Effector memory CD4-positive, alpha-beta T cell (primary cell): ENCODE data around the gene MCRS1.

ENCODE experiments used
- DNase-seq, 3 donors: peaks; one replicate each; pipeline ENCODE4 v3.0.0-alpha.2; 2020
- H3K27ac ChIP-seq: 2 replicates; pipeline ENCODE4 v1.7.0; 2013; ENCODE audit warnings: mild to moderate bottlenecking, low read length, moderate library complexity; ENCODE audit not compliant: insufficient read depth, poor library complexity, severe bottlenecking
- H3K27me3 ChIP-seq: replicated peaks from 2 replicates; pipeline ENCODE4 v1.7.0; 2013; ENCODE audit warnings: mild to moderate bottlenecking, low read length; ENCODE audit not compliant: insufficient read depth, control insufficient read depth, poor library complexity, severe bottlenecking
- H3K36me3 ChIP-seq: 2 replicates; pipeline ENCODE4 v1.7.0; 2013; ENCODE audit warnings: mild to moderate bottlenecking, low read length, moderate library complexity; ENCODE audit not compliant: control insufficient read depth, insufficient read depth
- H3K4me1 ChIP-seq: 2 replicates; pipeline ENCODE4 v1.7.0; 2013; ENCODE audit warnings: low read length, mild to moderate bottlenecking; ENCODE audit not compliant: control insufficient read depth, insufficient read depth, poor library complexity, severe bottlenecking
- H3K4me3 ChIP-seq: 2 replicates; pipeline ENCODE4 v1.7.0; 2013; ENCODE audit warnings: low read length, low read depth, mild to moderate bottlenecking; ENCODE audit not compliant: insufficient read depth, poor library complexity, severe bottlenecking
- H3K9me3 ChIP-seq: 2 replicates; pipeline ENCODE4 v1.7.0; 2013; ENCODE audit warnings: mild to moderate bottlenecking, low read length, moderate library complexity; ENCODE audit not compliant: control insufficient read depth

MCRS1 gene

GRCh38 chr12:49564686-49565405 is 3.1 kb downstream of the MCRS1 start:
- Histone ChIP-seq H3K36me3 (peaks cover 46% of the 10 kb centered on the region), H3K27ac (no peak overlapping the region), H3K9me3 (no peaks in the 10 kb centered on the region), H3K4me1 (peaks cover 38% of the 10 kb centered on the region), H3K4me3 (no peak overlapping the region), H3K27me3 (no peaks in the 10 kb centered on the region)
- DNase-seq: no peak

- no peak for DNase-seq
- Histone ChIP-seq H3K27me3 (no peaks in the 10 kb centered on the region), H3K36me3 (peaks cover 53% of the 10 kb centered on the region), H3K4me1 (peaks cover 38% of the 10 kb centered on the region), H3K9me3 (no peaks in the 10 kb centered on the region), H3K4me3 (no peak overlapping the region), H3K27ac (no peak overlapping the region)
Measured at GRCh38 chr12:49563951-49564685, 3.8 kb downstream of the MCRS1 start.

GRCh38 chr12:49562831-49563230 is 5.1 kb downstream of the MCRS1 start:
- H3K27ac ChIP-seq: no peak overlapping the region
- no peak for DNase-seq
- H3K4me1 ChIP-seq: peaks cover 32% of the 10 kb centered on the region
- H3K27me3 ChIP-seq: no peaks in the 10 kb centered on the region
- no peak overlapping the region for H3K4me3 ChIP-seq
- peaks cover 61% of the 10 kb centered on the region for H3K36me3 ChIP-seq
- H3K9me3 ChIP-seq: no peaks in the 10 kb centered on the region

- Histone ChIP-seq H3K4me1 (peaks cover 29% of the 10 kb centered on the region), H3K27me3 (no peaks in the 10 kb centered on the region), H3K9me3 (no peaks in the 10 kb centered on the region), H3K36me3 (peaks cover 67% of the 10 kb centered on the region), H3K4me3 (no peak overlapping the region), H3K27ac (no peak overlapping the region)
- no peak for DNase-seq
Measured at GRCh38 chr12:49562233-49562632, 5.7 kb downstream of the MCRS1 start.

- H3K27me3 ChIP-seq: no peaks in the 10 kb centered on the region
- DNase-seq: no peak
- peaks cover 16% of the 10 kb centered on the region for H3K4me1 ChIP-seq
- no peak overlapping the region for H3K27ac ChIP-seq
- H3K9me3 ChIP-seq: no peaks in the 10 kb centered on the region
- H3K36me3 ChIP-seq: peaks cover 77% of the 10 kb centered on the region
- no peak overlapping the region for H3K4me3 ChIP-seq
Measured at GRCh38 chr12:49560695-49561094, 7.2 kb downstream of the MCRS1 start.

- Histone ChIP-seq H3K27me3 (no peaks in the 10 kb centered on the region), H3K4me1 (peaks cover 2% of the 10 kb centered on the region), H3K36me3 (peaks cover 71% of the 10 kb centered on the region), H3K9me3 (no peaks in the 10 kb centered on the region), H3K27ac (no peak overlapping the region), H3K4me3 (no peak overlapping the region)
- DNase-seq: no peak
Measured at GRCh38 chr12:49559011-49559675, 8.8 kb downstream of the MCRS1 start.

GRCh38 chr12:49558526-49558925 is 9.4 kb downstream of the MCRS1 start:
- Histone ChIP-seq H3K27ac (no peak overlapping the region), H3K4me1 (no peaks in the 10 kb centered on the region), H3K4me3 (no peak overlapping the region), H3K27me3 (no peaks in the 10 kb centered on the region), H3K9me3 (no peaks in the 10 kb centered on the region), H3K36me3 (peaks cover 65% of the 10 kb centered on the region)
- no peak for DNase-seq

GRCh38 chr12:49557917-49558215 is 10.1 kb downstream of the MCRS1 start:
- no peak overlapping the region for H3K27ac ChIP-seq
- no peaks in the 10 kb centered on the region for H3K4me1 ChIP-seq
- peaks cover 59% of the 10 kb centered on the region for H3K36me3 ChIP-seq
- no peak for DNase-seq
- no peaks in the 10 kb centered on the region for H3K9me3 ChIP-seq
- no peaks in the 10 kb centered on the region for H3K27me3 ChIP-seq
- H3K4me3 ChIP-seq: no peak overlapping the region

- Histone ChIP-seq H3K4me3 (no peak overlapping the region), H3K27ac (no peak overlapping the region), H3K36me3 (peaks cover 55% of the 10 kb centered on the region), H3K27me3 (no peaks in the 10 kb centered on the region), H3K9me3 (no peaks in the 10 kb centered on the region), H3K4me1 (no peaks in the 10 kb centered on the region)
- DNase-seq: no peak
Measured at GRCh38 chr12:49557187-49557916, 10.6 kb downstream of the MCRS1 start.
